Measurements from ENCODE around the gene PLK2. TPM values are rescaled to one million over a fixed set of nuclear protein-coding genes. Genes with fewer than 3 reads are reported as not detected.

The PLK2 gene
- total RNA-seq, result 100 to 1,000 TPM; 117 to 227 (median 151) TPM

DNA sequence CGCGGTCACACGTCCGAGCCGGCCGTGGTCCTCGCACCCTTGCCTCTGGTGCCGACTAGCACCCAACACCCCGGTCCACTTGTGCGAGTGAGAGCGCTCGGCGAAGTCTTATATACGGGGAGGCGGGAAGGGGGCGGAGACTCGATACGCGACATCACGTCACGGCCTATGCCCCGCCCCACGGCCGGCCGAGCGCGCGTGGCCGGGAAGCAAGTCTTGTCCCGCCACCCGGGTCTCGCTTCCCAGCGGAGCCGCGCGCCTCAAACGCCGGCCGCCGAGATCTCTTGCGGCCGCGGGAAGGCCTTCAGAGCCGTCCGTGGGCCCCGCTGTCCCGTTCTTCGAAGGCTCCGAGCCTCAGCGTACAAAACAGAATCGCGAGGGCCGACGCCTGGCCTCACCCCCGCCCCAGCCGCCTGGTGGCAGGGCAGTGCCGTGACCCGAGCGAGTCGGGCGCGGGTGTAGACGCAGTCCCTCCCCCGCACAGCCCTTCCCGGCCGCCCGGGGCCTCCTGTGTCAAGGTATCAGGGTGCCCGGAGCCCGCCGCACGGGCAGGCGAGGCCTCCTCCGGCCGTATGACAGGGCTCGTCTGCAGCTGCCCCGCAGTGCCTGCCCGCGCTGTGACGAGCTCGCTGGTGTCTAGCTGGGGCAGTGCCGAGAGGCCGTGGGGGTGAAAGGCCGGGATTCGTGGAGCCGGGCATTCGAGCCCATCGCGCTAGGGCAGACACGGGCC lies at the start of gene PLK2:
PLK2 (minus strand) TSS at position 85 of the 730 bp plus-strand sequence. CDS start 127 bp downstream, outside the sequence.
- WGBS, 2 donors, result 0% methylated on average over 3 of the region's 89 CpGs; no CpG with 5 or more reads in 1 of the 2 donors

DNA sequence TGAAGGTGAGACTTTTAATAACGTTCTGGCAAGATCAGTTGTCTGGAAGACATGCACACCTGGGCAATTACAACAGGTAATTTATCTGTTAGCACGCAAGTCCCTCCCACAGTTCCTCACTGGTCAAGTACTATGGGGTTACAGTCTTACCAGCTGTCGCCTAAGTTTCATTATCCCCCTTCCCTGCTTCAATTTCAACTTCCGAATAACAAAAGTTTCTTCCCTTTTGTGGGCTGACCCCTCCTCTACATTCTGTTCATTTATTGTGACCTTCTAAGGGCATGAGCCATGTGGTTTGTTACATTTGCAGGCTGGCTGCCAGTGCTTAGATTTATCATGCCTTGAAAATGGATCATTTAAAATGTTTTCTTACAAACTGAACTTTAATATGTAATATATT lies 47.8 kb upstream of the PLK2 start:
- Histone ChIP-seq H3K36me3 (no peaks in the 10 kb centered on the region), H3K27ac (no peak overlapping the region), H3K4me1 (no peaks in the 10 kb centered on the region), H3K27me3 (peaks cover 0 to 7% (median 0%) of the 10 kb centered on the region in 4 donors), H3K9me3 (no peaks in the 10 kb centered on the region), H3K4me3 (no peak overlapping the region)
- TF ChIP-seq, protein P1, sequence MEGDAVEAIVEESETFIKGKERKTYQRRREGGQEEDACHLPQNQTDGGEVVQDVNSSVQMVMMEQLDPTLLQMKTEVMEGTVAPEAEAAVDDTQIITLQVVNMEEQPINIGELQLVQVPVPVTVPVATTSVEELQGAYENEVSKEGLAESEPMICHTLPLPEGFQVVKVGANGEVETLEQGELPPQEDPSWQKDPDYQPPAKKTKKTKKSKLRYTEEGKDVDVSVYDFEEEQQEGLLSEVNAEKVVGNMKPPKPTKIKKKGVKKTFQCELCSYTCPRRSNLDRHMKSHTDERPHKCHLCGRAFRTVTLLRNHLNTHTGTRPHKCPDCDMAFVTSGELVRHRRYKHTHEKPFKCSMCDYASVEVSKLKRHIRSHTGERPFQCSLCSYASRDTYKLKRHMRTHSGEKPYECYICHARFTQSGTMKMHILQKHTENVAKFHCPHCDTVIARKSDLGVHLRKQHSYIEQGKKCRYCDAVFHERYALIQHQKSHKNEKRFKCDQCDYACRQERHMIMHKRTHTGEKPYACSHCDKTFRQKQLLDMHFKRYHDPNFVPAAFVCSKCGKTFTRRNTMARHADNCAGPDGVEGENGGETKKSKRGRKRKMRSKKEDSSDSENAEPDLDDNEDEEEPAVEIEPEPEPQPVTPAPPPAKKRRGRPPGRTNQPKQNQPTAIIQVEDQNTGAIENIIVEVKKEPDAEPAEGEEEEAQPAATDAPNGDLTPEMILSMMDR (IDR thresholded peaks at IDR 0.05), result no peak
- no peak for TF ChIP-seq POLR2A (IDR thresholded peaks at IDR 0.05)
- no peak for DNase-seq
- 48 to 56% methylated on average over 4 of the region's 4 CpGs for WGBS, 2 donors
- intact Hi-C loops (cut with DNase I), result loop anchor here (10.0 kb wide), 1 partner anchor 337 kb away; no protein-coding TSS in a partner anchor

More for the DNA sequence above, at the start of gene PLK2:
- DNase-seq, result peak; percentile 72
- peak within 1 kb of the TSS; percentile 95 to 99 (median 96) for H3K27ac ChIP-seq
- no peaks in the 10 kb centered on the region for H3K9me3 ChIP-seq
- intact Hi-C loops (cut with DNase I), result loop anchor here (5.0 to 10.0 kb wide), 4 partner anchors 573 to 1158 kb away; no protein-coding TSS in a partner anchor
- peaks cover 3 to 56% (median 10%) of the 10 kb centered on the region in 3 donors for H3K4me1 ChIP-seq
- H3K36me3 ChIP-seq, result peaks cover 6 to 28% (median 8%) of the 10 kb centered on the region in 3 donors
- H3K27me3 ChIP-seq, result no peaks in the 10 kb centered on the region
- peak within 1 kb of the TSS; percentile 87 to 94 (median 90) for H3K4me3 ChIP-seq
- TF ChIP-seq, protein P1 (IDR thresholded peaks at IDR 0.05), result peak; percentile 16 to 91 (median 62)
- TF ChIP-seq POLR2A (IDR thresholded peaks at IDR 0.05), result peak; percentile 46 to 100 (median 99)

DNA sequence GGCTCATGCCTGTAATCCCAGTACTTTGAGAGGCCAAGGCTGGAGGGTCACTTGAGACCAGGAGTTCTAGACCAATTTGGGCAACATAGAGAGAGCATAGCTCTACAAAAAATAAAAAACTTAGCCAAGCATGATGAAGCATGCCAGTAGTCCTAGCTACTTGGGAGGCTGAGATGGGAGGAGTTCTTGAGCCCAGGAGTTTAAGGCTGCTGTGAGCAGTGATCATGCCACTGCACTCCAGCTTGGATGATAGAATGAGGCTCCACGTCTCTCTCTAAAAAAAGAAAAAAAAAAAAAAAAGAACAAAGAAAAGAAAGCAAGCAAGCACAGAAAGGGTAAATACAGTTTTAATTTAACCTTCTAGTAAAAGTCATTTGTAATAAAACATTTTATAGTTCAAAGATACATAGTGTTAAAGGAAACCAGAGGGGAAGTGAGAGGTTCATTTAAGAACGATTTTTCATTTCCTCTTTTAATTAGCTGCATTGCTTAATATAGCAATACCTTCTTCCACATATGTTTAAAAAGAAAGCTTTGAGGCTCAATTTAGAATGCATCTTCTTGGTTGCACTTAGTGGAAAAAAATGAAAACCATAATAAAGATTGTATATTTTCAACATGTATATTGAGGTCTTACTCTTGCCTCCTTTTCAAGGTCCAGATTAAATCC lies 46.2 kb upstream of the PLK2 start:
- Histone ChIP-seq H3K4me3 (no peak overlapping the region), H3K27me3 (peaks cover 0 to 7% (median 0%) of the 10 kb centered on the region in 4 donors), H3K4me1 (no peaks in the 10 kb centered on the region), H3K36me3 (no peaks in the 10 kb centered on the region), H3K27ac (no peak overlapping the region), H3K9me3 (no peaks in the 10 kb centered on the region)
- WGBS, 2 donors, result 39 to 41% methylated on average over 2 of the region's 2 CpGs
- no peak for DNase-seq
- intact Hi-C loops (cut with DNase I), result loop anchor here (10.0 kb wide), 1 partner anchor 339 kb away; no protein-coding TSS in a partner anchor
- TF ChIP-seq POLR2A (IDR thresholded peaks at IDR 0.05), result no peak

DNA sequence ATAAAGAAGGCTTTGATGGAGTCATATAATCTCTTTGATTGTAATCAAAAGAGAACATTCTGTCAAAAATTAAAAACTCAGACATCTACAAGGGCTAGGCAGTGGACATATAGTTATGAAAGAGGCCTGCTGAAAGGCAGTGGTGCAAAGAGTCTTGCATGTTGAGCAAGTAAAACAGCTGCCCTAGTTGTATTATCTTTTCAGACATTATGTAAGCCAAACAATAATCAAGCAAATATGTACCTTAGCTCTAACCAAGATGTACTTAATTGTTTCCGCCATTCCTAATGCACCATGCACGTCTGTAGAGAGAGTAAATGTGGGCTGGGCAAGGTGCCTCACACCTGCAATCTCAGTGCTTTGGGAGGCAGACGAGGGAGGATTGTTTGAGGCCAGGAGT lies 45.6 kb upstream of the PLK2 start:
- H3K4me3 ChIP-seq, result no peak overlapping the region
- no peaks in the 10 kb centered on the region for H3K9me3 ChIP-seq
- DNase-seq, result no peak
- WGBS, 2 donors, result 27 to 57% methylated on average over 3 of the region's 3 CpGs
- TF ChIP-seq POLR2A (IDR thresholded peaks at IDR 0.05), result no peak
- TF ChIP-seq, protein P1 (IDR thresholded peaks at IDR 0.05), result no peak
- intact Hi-C loops (cut with DNase I), result loop anchor here (10.0 kb wide), 1 partner anchor 339 kb away; no protein-coding TSS in a partner anchor
- H3K4me1 ChIP-seq, result no peaks in the 10 kb centered on the region
- H3K36me3 ChIP-seq, result no peaks in the 10 kb centered on the region
- no peak overlapping the region for H3K27ac ChIP-seq
- H3K27me3 ChIP-seq, result peaks cover 0 to 7% (median 0%) of the 10 kb centered on the region in 4 donors

DNA sequence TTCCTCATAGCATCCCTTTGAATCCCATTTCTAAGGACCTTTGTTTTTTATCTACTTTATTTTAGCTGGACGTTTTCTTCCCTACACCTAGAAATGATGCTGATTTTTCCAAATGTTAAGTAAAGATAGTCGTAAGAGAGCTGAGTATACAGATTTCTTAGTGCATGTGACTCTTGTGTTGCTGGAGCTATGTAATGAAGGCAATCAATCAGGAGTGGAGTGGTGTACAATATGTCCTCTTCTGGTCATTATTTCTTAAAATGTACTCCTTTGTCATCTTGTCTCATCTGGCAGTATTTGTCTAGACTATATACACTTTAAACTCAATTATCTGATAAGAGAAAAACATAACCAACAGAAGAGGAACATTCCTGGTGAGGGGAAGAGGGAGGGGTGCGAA lies 44.9 kb upstream of the PLK2 start:
- TF ChIP-seq, protein P1 (IDR thresholded peaks at IDR 0.05), result no peak
- no peak for TF ChIP-seq POLR2A (IDR thresholded peaks at IDR 0.05)
- H3K36me3 ChIP-seq, result no peaks in the 10 kb centered on the region
- H3K4me1 ChIP-seq, result no peaks in the 10 kb centered on the region
- H3K9me3 ChIP-seq, result no peaks in the 10 kb centered on the region
- peaks cover 0 to under 1% (median 0%) of the 10 kb centered on the region in 4 donors for H3K27me3 ChIP-seq
- no peak overlapping the region for H3K4me3 ChIP-seq
- no peak for DNase-seq
- 48 to 63% methylated on average over 3 of the region's 3 CpGs for WGBS, 2 donors
- no peak overlapping the region for H3K27ac ChIP-seq
- intact Hi-C loops (cut with DNase I), result loop anchor here (10.0 kb wide), 1 partner anchor 340 kb away; no protein-coding TSS in a partner anchor
